Measurements from ENCODE around the gene GATAD2A.
A peak's percentile ranks its signal among the peaks of the same experiment; 100 is the strongest.
"Not testable (repeated sequence)": the region's sequence is repeated elsewhere in the genome, so short reads cannot be mapped to it uniquely, and the experiment has no call there.

GATAD2A gene

GRCh38 chr19:19372656-19373416 is 32.6 kb upstream of the GATAD2A start:
- H3K27ac ChIP-seq: peak overlapping the region; percentile 60
- peak overlapping the region; percentile 29; the same call in 1 of the 2 replicates for H3K4me3 ChIP-seq
- H3K36me3 ChIP-seq: no peaks in the 10 kb centered on the region
- H4K20me1 ChIP-seq: no peaks in the 10 kb centered on the region
- TF ChIP-seq Cebpa-rat (IDR thresholded peaks at IDR 0.05): no peak
- peak overlapping the region; percentile 73 for H3K4me2 ChIP-seq
- H3K9me3 ChIP-seq: no peaks in the 10 kb centered on the region
- H3K4me1 ChIP-seq: peaks cover 44% of the 10 kb centered on the region
- no peaks in the 10 kb centered on the region for H3K27me3 ChIP-seq
- peak overlapping the region; percentile 21; the same call in 1 of the 2 replicates for H3K9ac ChIP-seq

GRCh38 chr19:19379527-19379926 is 25.9 kb upstream of the GATAD2A start:
- no peaks in the 10 kb centered on the region for H3K9me3 ChIP-seq
- no peak overlapping the region for H3K4me3 ChIP-seq
- H4K20me1 ChIP-seq: no peaks in the 10 kb centered on the region
- no peaks in the 10 kb centered on the region for H3K36me3 ChIP-seq
- peaks cover 38% of the 10 kb centered on the region for H3K4me1 ChIP-seq
- no peak overlapping the region for H3K27ac ChIP-seq
- no peaks in the 10 kb centered on the region for H3K27me3 ChIP-seq
- H3K4me2 ChIP-seq: no peak overlapping the region
- no peak overlapping the region for H3K9ac ChIP-seq
- TF ChIP-seq Cebpa-rat (IDR thresholded peaks at IDR 0.05): no peak

GRCh38 chr19:19380316-19380715 is 25.2 kb upstream of the GATAD2A start:
- not testable (repeated sequence) for H3K27me3 ChIP-seq, H3K36me3 ChIP-seq, H4K20me1 ChIP-seq, H3K4me3 ChIP-seq, H3K27ac ChIP-seq, H3K9me3 ChIP-seq, H3K9ac ChIP-seq, H3K4me2 ChIP-seq
- H3K4me1 ChIP-seq: peaks cover 36% of the 10 kb centered on the region

- no peaks in the 10 kb centered on the region for H4K20me1 ChIP-seq
- no peaks in the 10 kb centered on the region for H3K27me3 ChIP-seq
- H3K27ac ChIP-seq: no peak overlapping the region
- no peak overlapping the region for H3K9ac ChIP-seq
- H3K4me1 ChIP-seq: peaks cover 31% of the 10 kb centered on the region
- H3K4me3 ChIP-seq: no peak overlapping the region
- no peaks in the 10 kb centered on the region for H3K36me3 ChIP-seq
- no peaks in the 10 kb centered on the region for H3K9me3 ChIP-seq
- TF ChIP-seq Cebpa-rat (IDR thresholded peaks at IDR 0.05): no peak
- no peak overlapping the region for H3K4me2 ChIP-seq
These were observed 24.2 kb upstream of the GATAD2A start for GRCh38 chr19:19381007-19381926.

- Histone ChIP-seq H3K27me3 (no peaks in the 10 kb centered on the region), H3K9ac (no peak overlapping the region), H3K9me3 (no peaks in the 10 kb centered on the region), H3K4me1 (peaks cover 37% of the 10 kb centered on the region), H4K20me1 (0 out of 2 replicates have a peak, but pooled peaks cover 5% of the 10 kb centered on the region), H3K4me2 (no peak overlapping the region), H3K36me3 (no peaks in the 10 kb centered on the region), H3K4me3 (no peak overlapping the region), H3K27ac (no peak overlapping the region)
- no peak for TF ChIP-seq Cebpa-rat (IDR thresholded peaks at IDR 0.05)
These were observed 23.4 kb upstream of the GATAD2A start for GRCh38 chr19:19382118-19382517.

- peak overlapping the region; percentile 83 for H3K9ac ChIP-seq
- H3K36me3 ChIP-seq: no peaks in the 10 kb centered on the region
- H3K4me1 ChIP-seq: peaks cover 56% of the 10 kb centered on the region
- H3K9me3 ChIP-seq: no peaks in the 10 kb centered on the region
- no peaks in the 10 kb centered on the region for H3K27me3 ChIP-seq
- no peak for TF ChIP-seq Cebpa-rat (IDR thresholded peaks at IDR 0.05)
- H4K20me1 ChIP-seq: 0 out of 2 replicates have a peak, but pooled peaks cover 9% of the 10 kb centered on the region
- peak overlapping the region; percentile 90 for H3K4me2 ChIP-seq
- peak overlapping the region; percentile 65 for H3K4me3 ChIP-seq
- peak overlapping the region; percentile 90 for H3K27ac ChIP-seq
These were observed 21.0 kb upstream of the GATAD2A start for GRCh38 chr19:19384486-19384885.

- no peaks in the 10 kb centered on the region for H3K27me3 ChIP-seq
- H3K36me3 ChIP-seq: 0 out of 2 replicates have a peak, but pooled peaks cover 3% of the 10 kb centered on the region
- H3K9ac ChIP-seq: peak overlapping the region; percentile 97
- H4K20me1 ChIP-seq: 0 out of 2 replicates have a peak, but pooled peaks cover 9% of the 10 kb centered on the region
- H3K4me3 ChIP-seq: peak overlapping the region; percentile 96
- no peaks in the 10 kb centered on the region for H3K9me3 ChIP-seq
- peak overlapping the region; percentile 96 for H3K27ac ChIP-seq
- no peak for TF ChIP-seq Cebpa-rat (IDR thresholded peaks at IDR 0.05)
- peak overlapping the region; percentile 94 for H3K4me2 ChIP-seq
- H3K4me1 ChIP-seq: peaks cover 65% of the 10 kb centered on the region
These were observed 20.2 kb upstream of the GATAD2A start for GRCh38 chr19:19385131-19385895.

- H3K27ac ChIP-seq: peak overlapping the region; percentile 96
- H3K4me3 ChIP-seq: peak overlapping the region; percentile 96
- 0 out of 2 replicates have a peak, but pooled peaks cover 9% of the 10 kb centered on the region for H4K20me1 ChIP-seq
- H3K27me3 ChIP-seq: no peaks in the 10 kb centered on the region
- 0 out of 2 replicates have a peak, but pooled peaks cover 3% of the 10 kb centered on the region for H3K36me3 ChIP-seq
- peak overlapping the region; percentile 97 for H3K9ac ChIP-seq
- peaks cover 69% of the 10 kb centered on the region for H3K4me1 ChIP-seq
- no peaks in the 10 kb centered on the region for H3K9me3 ChIP-seq
- H3K4me2 ChIP-seq: peak overlapping the region; percentile 94
- no peak for TF ChIP-seq Cebpa-rat (IDR thresholded peaks at IDR 0.05)
These were observed 19.3 kb upstream of the GATAD2A start for GRCh38 chr19:19385896-19386869.
